IMR-90 (cell line): Measurements from ENCODE around the gene PMAIP1. TPM values are rescaled to one million over a fixed set of nuclear protein-coding genes. Genes with fewer than 3 reads are reported as not detected.

Source experiments
- ATAC-seq: fragments of 200-7000 bp; cut with Tn5 transposase; 2 replicates; pipeline ENCODE4 v1.9.1; 2020; ENCODE audit warnings: low read depth, mild to moderate bottlenecking, moderate library complexity
- BruUV-seq: library from RNA; stranded (reverse); fragments of 400-500 nt; replicated peaks from 2 replicates; lab custom pipeline; 2021; lab: Mats Ljungman, UMichigan
- CTCF ChIA-PET: fragments of 300-600 bp; formaldehyde crosslinking; extraction: SDS; loops from one replicate; lab custom pipeline; 2021; ENCODE audit warnings: antibody characterized with exemption; lab: Yijun Ruan, JAX
- POLR2A ChIA-PET: fragments of 300-600 bp; sonication (Branson Sonifier 250); formaldehyde crosslinking; loops from one replicate; lab custom pipeline; 2022; ENCODE audit warnings: antibody characterized with exemption; ENCODE audit not compliant: unreplicated experiment; lab: Charles Lee
- DNase-seq: peaks from one replicate; pipeline ENCODE4 v3.0.0; 2013
- H2AFZ ChIP-seq: replicated peaks from 2 replicates; pipeline ENCODE3; 2013; ENCODE audit warnings: low read length, mild to moderate bottlenecking; ENCODE audit not compliant: poor library complexity
- H2AK5ac ChIP-seq: 2 replicates; pipeline ENCODE4 v1.6.1; 2013; ENCODE audit warnings: low read depth, low read length, inconsistent platforms
- H2AK9ac ChIP-seq: replicated peaks from 2 replicates; pipeline ENCODE3; 2013; ENCODE audit warnings: mild to moderate bottlenecking, low read depth, low read length, moderate library complexity; ENCODE audit not compliant: poor library complexity
- H2BK120ac ChIP-seq: 2 replicates; pipeline ENCODE4 v1.6.1; 2013; ENCODE audit warnings: low read depth, low read length, inconsistent platforms
- H2BK15ac ChIP-seq: 3 replicates; pipeline ENCODE4 v1.6.1; 2013; ENCODE audit warnings: low read depth, low read length, inconsistent platforms
- H2BK20ac ChIP-seq: 2 replicates; pipeline ENCODE4 v1.6.1; 2013; ENCODE audit warnings: low read depth, mild to moderate bottlenecking, inconsistent platforms, low read length, moderate library complexity
- H2BK5ac ChIP-seq: 2 replicates; pipeline ENCODE4 v1.6.1; 2013; ENCODE audit warnings: mild to moderate bottlenecking, low read depth, low read length, inconsistent platforms; ENCODE audit not compliant: poor library complexity, severe bottlenecking
- H3K14ac ChIP-seq: replicated peaks from 2 replicates; pipeline ENCODE4 v1.6.1; 2013; ENCODE audit warnings: low read depth, low read length, inconsistent platforms
- H3K18ac ChIP-seq: 2 replicates; pipeline ENCODE4 v1.6.1; 2013; ENCODE audit warnings: low read depth, low read length, control low read depth
- H3K23ac ChIP-seq: 2 replicates; pipeline ENCODE4 v1.6.1; 2013; ENCODE audit warnings: low read depth, low read length, inconsistent platforms
- H3K27ac ChIP-seq: 2 replicates; pipeline ENCODE4 v1.5.1; 2013; ENCODE audit warnings: mild to moderate bottlenecking, control low read depth, low read length; ENCODE audit not compliant: insufficient read depth
- H3K27me3 ChIP-seq: 2 replicates; pipeline ENCODE4 v1.6.1; 2013; ENCODE audit warnings: low read length; ENCODE audit not compliant: control insufficient read depth, insufficient read depth
- H3K36me3 ChIP-seq: 2 replicates; pipeline ENCODE4 v1.6.1; 2013; ENCODE audit warnings: low read length, mixed read lengths; ENCODE audit not compliant: control insufficient read depth, insufficient read depth
- H3K4ac ChIP-seq: 2 replicates; pipeline ENCODE4 v1.6.1; 2013; ENCODE audit warnings: low read depth, low read length, inconsistent platforms
- H3K4me1 ChIP-seq: 2 replicates; pipeline ENCODE4 v1.6.1; 2013; ENCODE audit warnings: low read length, mixed read lengths; ENCODE audit not compliant: control insufficient read depth, insufficient read depth
- H3K4me2 ChIP-seq: 2 replicates; pipeline ENCODE4 v1.6.1; 2013; ENCODE audit warnings: low read depth, mild to moderate bottlenecking, control low read depth, low read length, moderate library complexity
- H3K4me3 ChIP-seq: 2 replicates; pipeline ENCODE4 v1.5.1; 2013; ENCODE audit warnings: low read depth, mild to moderate bottlenecking, control low read depth, low read length, moderate library complexity; ENCODE audit not compliant: insufficient read depth
- H3K56ac ChIP-seq: 2 replicates; pipeline ENCODE4 v1.6.1; 2013; ENCODE audit warnings: low read length, inconsistent platforms; ENCODE audit not compliant: insufficient read depth; ENCODE audit errors: extremely low read depth
- H3K79me1 ChIP-seq, 2 experiments: 2 replicates each; pipeline ENCODE4 v1.6.1; 2013; ENCODE audit warnings: low read length in 2 of 2, inconsistent platforms in 1 of 2, low read depth in 1 of 2
- H3K9ac ChIP-seq: 2 replicates; pipeline ENCODE4 v1.6.1; 2013; ENCODE audit warnings: low read depth, low read length, control low read depth
- H3K9me1 ChIP-seq: 2 replicates; pipeline ENCODE4 v1.6.1; 2013; ENCODE audit warnings: low read length, inconsistent platforms; ENCODE audit not compliant: insufficient read depth
- H3K9me3 ChIP-seq: 2 replicates; pipeline ENCODE4 v1.6.1; 2013; ENCODE audit warnings: low read length; ENCODE audit not compliant: control insufficient read depth, insufficient read depth
- H4K20me1 ChIP-seq: 2 replicates; pipeline ENCODE4 v1.6.1; 2013; ENCODE audit warnings: low read length, inconsistent platforms; ENCODE audit not compliant: insufficient read depth
- H4K5ac ChIP-seq: 2 replicates; pipeline ENCODE4 v1.6.1; 2013; ENCODE audit warnings: mild to moderate bottlenecking, low read depth, low read length, control low read depth
- H4K8ac ChIP-seq, 2 experiments: 2 replicates each; pipeline ENCODE4 v1.6.1; 2013; ENCODE audit warnings: low read depth in 2 of 2, low read length in 2 of 2, control low read depth in 1 of 2, inconsistent platforms in 1 of 2
- H4K91ac ChIP-seq: 2 replicates; pipeline ENCODE4 v1.6.1; 2013; ENCODE audit warnings: low read depth, low read length, inconsistent platforms; ENCODE audit not compliant: insufficient read depth
- CEBPB ChIP-seq: IDR thresholded peaks from 2 replicates; pipeline ENCODE4 v1.6.1; 2012; ENCODE audit warnings: low read depth, low read length, improper control_type of control experiment
- FOS ChIP-seq: fragments of 150-350 bp; IDR thresholded peaks from 2 replicates; pipeline ENCODE4 v1.6.1; 2016; ENCODE audit warnings: low read depth, low read length
- NFE2L2 ChIP-seq: fragments of 150-350 bp; IDR thresholded peaks from 2 replicates; pipeline ENCODE4 v1.6.1; 2016; ENCODE audit warnings: low read depth, mild to moderate bottlenecking, low read length
- RCOR1 ChIP-seq: IDR thresholded peaks from 2 replicates; pipeline ENCODE4 v1.6.1; 2012; ENCODE audit warnings: mild to moderate bottlenecking, low read length, improper control_type of control experiment; ENCODE audit not compliant: insufficient replicate concordance
- SMC3 ChIP-seq: fragments of 150-350 bp; IDR thresholded peaks from 2 replicates; pipeline ENCODE4 v1.6.1; 2016; ENCODE audit warnings: low read depth, mild to moderate bottlenecking, antibody characterized with exemption, low read length, moderate library complexity
- WGBS, 2 experiments: methylation state at CpG; one replicate each; pipeline versions ENCODE4 v1.1.5 to v1.1.7; 2013; ENCODE audit warnings: missing lambda C conversion rate in 2 of 2; ENCODE audit not compliant: insufficient read length in 1 of 2; ENCODE audit errors: extremely low coverage in 2 of 2; 5-methylcytosine and 5-hydroxymethylcytosine counted together
- dilution Hi-C: fragments of 300-500 bp; cut with HindIII; formaldehyde crosslinking; loops from one replicate; pipeline ENCODE4 v1.14.3; 2018; ENCODE audit warnings: low sequenced_read_pairs; ENCODE audit not compliant: unreplicated experiment
- in situ Hi-C: fragments of 300-500 bp; cut with MboI; formaldehyde crosslinking; loops from 3 replicates; pipeline ENCODE4 v1.14.3; 2019; ENCODE audit warnings: low sequenced_read_pairs, inconsistent platforms, mixed read lengths
- intact Hi-C: fragments of 100-400 bp; cut with micrococcal nuclease; formaldehyde crosslinking; loops from 2 replicates; pipeline ENCODE4 v1.10.0; 2022
- polyA plus RNA-seq, 3 experiments: library from polyadenylated mRNA; depleted of rRNA; stranded (reverse); fragments of >200 nt; gene quantifications; 2 replicates each; pipeline ENCODE4 v1.2.3, GENCODE V29; 2012; ENCODE audit warnings: low replicate concordance in 1 of 3
- total RNA-seq: library from RNA; depleted of rRNA; stranded (reverse); fragments of >200 nt; gene quantifications from 2 replicates; pipeline ENCODE4 v1.2.3, GENCODE V29; 2012
- TF ChIP-seq, protein P1 (sequence below): conservative IDR thresholded peaks from 2 replicates; pipeline ENCODE4 v1.5.1; 2012; ENCODE audit warnings: mild to moderate bottlenecking, low read depth, low read length, improper control_type of control experiment
- TF ChIP-seq, protein P2 (sequence below): fragments of 150-350 bp; IDR thresholded peaks from 2 replicates; pipeline ENCODE4 v1.6.1; 2016; ENCODE audit warnings: low read depth, mild to moderate bottlenecking, low read length, moderate library complexity, borderline replicate concordance
- TF ChIP-seq, protein P3 (sequence below): fragments of 150-350 bp; IDR thresholded peaks from 2 replicates; pipeline ENCODE4 v1.6.1; 2017; ENCODE audit warnings: mild to moderate bottlenecking, antibody characterized with exemption, low read length, low read depth

The PMAIP1 gene
- total and polyA plus RNA-seq, 2 of the 4 experiments (the other 2 are of a cell fraction), result 14.0 to 30.1 TPM

DNA sequence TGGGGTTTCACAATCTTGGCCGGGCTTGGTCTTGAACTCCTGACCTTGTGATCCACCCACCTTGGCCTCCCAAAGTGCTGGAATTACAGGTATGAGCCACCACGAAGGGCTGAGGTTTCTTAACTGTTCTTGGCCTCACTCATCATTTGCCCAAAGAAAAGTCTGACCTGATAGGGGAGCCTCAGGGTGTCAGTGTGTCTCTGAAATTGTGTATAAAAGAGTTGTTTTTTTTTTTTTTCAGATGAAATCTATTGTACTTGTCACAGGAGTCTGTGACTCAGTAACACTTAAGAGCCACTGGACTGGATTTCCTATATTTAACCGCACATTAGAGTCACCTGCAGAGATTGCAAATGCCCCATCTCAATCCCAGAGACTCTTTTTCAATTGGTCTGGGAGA, 16.9 kb downstream of the PMAIP1 start:
- no TSS peak for BruUV-seq
- DNase-seq (no peak), ATAC-seq (no peak)
- no peak overlapping the region for H2AK9ac ChIP-seq
- peaks cover 7% of the 10 kb centered on the region; the same call in 1 of the 2 replicates for H3K9me1 ChIP-seq
- H3K9ac ChIP-seq, result no peak overlapping the region
- no peak overlapping the region for H3K27ac ChIP-seq
- H4K8ac ChIP-seq, result no peak overlapping the region
- H3K4ac ChIP-seq, result peak overlapping the region; percentile 11
- in situ Hi-C loops (no loop called here), intact Hi-C loops (no loop called here), dilution Hi-C loops (no loop called here)
- CTCF ChIA-PET, result no interaction called here
- no peaks in the 10 kb centered on the region for H3K27me3 ChIP-seq
- no peak overlapping the region for H2BK5ac ChIP-seq
- no peak overlapping the region for H2AFZ ChIP-seq
- H4K91ac ChIP-seq, result peak overlapping the region; percentile 61; the same call in 1 of the 2 replicates
- no peak overlapping the region for H3K18ac ChIP-seq
- peaks cover 3% of the 10 kb centered on the region; the same call in 1 of the 2 replicates for H3K9me3 ChIP-seq
- H3K23ac ChIP-seq, result no peak overlapping the region
- peaks cover 14% of the 10 kb centered on the region for H3K4me1 ChIP-seq
- peak overlapping the region; percentile 21; the same call in 1 of the 2 replicates for H2BK120ac ChIP-seq
- no peak overlapping the region for H3K4me3 ChIP-seq
- TF ChIP-seq CEBPB (no peak), SMC3 (no peak), FOS (no peak), RCOR1 (no peak), NFE2L2 (no peak)
- TF ChIP-seq, protein P1, sequence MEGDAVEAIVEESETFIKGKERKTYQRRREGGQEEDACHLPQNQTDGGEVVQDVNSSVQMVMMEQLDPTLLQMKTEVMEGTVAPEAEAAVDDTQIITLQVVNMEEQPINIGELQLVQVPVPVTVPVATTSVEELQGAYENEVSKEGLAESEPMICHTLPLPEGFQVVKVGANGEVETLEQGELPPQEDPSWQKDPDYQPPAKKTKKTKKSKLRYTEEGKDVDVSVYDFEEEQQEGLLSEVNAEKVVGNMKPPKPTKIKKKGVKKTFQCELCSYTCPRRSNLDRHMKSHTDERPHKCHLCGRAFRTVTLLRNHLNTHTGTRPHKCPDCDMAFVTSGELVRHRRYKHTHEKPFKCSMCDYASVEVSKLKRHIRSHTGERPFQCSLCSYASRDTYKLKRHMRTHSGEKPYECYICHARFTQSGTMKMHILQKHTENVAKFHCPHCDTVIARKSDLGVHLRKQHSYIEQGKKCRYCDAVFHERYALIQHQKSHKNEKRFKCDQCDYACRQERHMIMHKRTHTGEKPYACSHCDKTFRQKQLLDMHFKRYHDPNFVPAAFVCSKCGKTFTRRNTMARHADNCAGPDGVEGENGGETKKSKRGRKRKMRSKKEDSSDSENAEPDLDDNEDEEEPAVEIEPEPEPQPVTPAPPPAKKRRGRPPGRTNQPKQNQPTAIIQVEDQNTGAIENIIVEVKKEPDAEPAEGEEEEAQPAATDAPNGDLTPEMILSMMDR, result no peak
- TF ChIP-seq, protein P2, sequence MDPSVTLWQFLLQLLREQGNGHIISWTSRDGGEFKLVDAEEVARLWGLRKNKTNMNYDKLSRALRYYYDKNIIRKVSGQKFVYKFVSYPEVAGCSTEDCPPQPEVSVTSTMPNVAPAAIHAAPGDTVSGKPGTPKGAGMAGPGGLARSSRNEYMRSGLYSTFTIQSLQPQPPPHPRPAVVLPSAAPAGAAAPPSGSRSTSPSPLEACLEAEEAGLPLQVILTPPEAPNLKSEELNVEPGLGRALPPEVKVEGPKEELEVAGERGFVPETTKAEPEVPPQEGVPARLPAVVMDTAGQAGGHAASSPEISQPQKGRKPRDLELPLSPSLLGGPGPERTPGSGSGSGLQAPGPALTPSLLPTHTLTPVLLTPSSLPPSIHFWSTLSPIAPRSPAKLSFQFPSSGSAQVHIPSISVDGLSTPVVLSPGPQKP, result no peak
- TF ChIP-seq, protein P3, sequence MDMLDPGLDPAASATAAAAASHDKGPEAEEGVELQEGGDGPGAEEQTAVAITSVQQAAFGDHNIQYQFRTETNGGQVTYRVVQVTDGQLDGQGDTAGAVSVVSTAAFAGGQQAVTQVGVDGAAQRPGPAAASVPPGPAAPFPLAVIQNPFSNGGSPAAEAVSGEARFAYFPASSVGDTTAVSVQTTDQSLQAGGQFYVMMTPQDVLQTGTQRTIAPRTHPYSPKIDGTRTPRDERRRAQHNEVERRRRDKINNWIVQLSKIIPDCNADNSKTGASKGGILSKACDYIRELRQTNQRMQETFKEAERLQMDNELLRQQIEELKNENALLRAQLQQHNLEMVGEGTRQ, result no peak
- no peak overlapping the region for H2BK20ac ChIP-seq
- POLR2A ChIA-PET, result no interaction called here
- H3K56ac ChIP-seq, result no peak overlapping the region
- H3K79me1 ChIP-seq, result no peaks in the 10 kb centered on the region
- no peak overlapping the region; the same call in 2 of the 3 replicates for H2BK15ac ChIP-seq
- H4K5ac ChIP-seq, result peak overlapping the region; percentile 20; the same call in 1 of the 2 replicates
- H3K4me2 ChIP-seq, result no peak overlapping the region
- H3K36me3 ChIP-seq, result no peaks in the 10 kb centered on the region
- WGBS, 2 experiments, result 60% methylated on average over 1 of the region's 3 CpGs; no CpG with 5 or more reads in 1 of the 2 experiments
- H2AK5ac ChIP-seq, result no peak overlapping the region
- no peaks in the 10 kb centered on the region for H4K20me1 ChIP-seq
- 0 out of 2 replicates have a peak overlapping the region, but pooled peaks have one; percentile 12 for H3K14ac ChIP-seq
